Activated CD8-positive, alpha-beta T cell treated with anti-CD3 and anti-CD28 coated beads, Interleukin-2, amount 10 ng/mL, durations not matched to agents 7 days and 5 days (primary cell): ENCODE data around the gene PEAK1. TPM values are rescaled to one million over a fixed set of nuclear protein-coding genes. Genes with fewer than 3 reads are reported as not detected.
A peak's percentile ranks its signal among the peaks of the same experiment; 100 is the strongest.

ENCODE experiments used
- ATAC-seq: fragments of 150-1000 bp; cut with Tn5 transposase; one replicate; pipeline ENCODE4 v1.10.0; 2021; ENCODE audit warnings: moderate library complexity
- CTCF ChIA-PET: fragments of 350-600 bp; sonication (Branson Sonifier 250); formaldehyde crosslinking; loops from one replicate; lab custom pipeline; 2021; ENCODE audit warnings: antibody characterized with exemption; lab: Charles Lee
- POLR2A ChIA-PET: fragments of 350-600 bp; sonication (Branson Sonifier 250); formaldehyde crosslinking; loops from one replicate; lab custom pipeline; 2021; ENCODE audit warnings: antibody characterized with exemption; lab: Charles Lee
- DNase-seq: peaks from one replicate; pipeline ENCODE4 v3.0.0-alpha.2; 2020
- H3K27ac Mint-ChIP-seq: one replicate; pipeline ENCODE4 v1.8.0; 2021; ENCODE audit warnings: mild to moderate bottlenecking, mixed read lengths
- H3K27me3 Mint-ChIP-seq: one replicate; pipeline ENCODE4 v1.8.0; 2021; ENCODE audit warnings: low read depth, mixed read lengths
- H3K36me3 Mint-ChIP-seq: one replicate; pipeline ENCODE4 v1.8.0; 2021; ENCODE audit warnings: low read depth, mixed read lengths
- H3K4me1 Mint-ChIP-seq: one replicate; pipeline ENCODE4 v1.8.0; 2021; ENCODE audit warnings: low read depth, mixed read lengths
- H3K4me3 Mint-ChIP-seq: one replicate; pipeline ENCODE4 v1.8.0; 2021; ENCODE audit warnings: mild to moderate bottlenecking, mixed read lengths
- H3K9me3 Mint-ChIP-seq: one replicate; pipeline ENCODE4 v1.8.0; 2022; ENCODE audit warnings: mixed read lengths; ENCODE audit not compliant: insufficient read depth
- total RNA-seq, 2 experiments: library from RNA; stranded (reverse); gene quantifications; one replicate each; pipeline ENCODE4 v1.2.3, GENCODE V29; 2021

Gene PEAK1
- total RNA-seq, 2 experiments from 2014 or later = 30.4 to 30.7 TPM

GRCh38 chr15:77138167-77138522, 281.8 kb downstream of the PEAK1 start:
- H3K4me3 Mint-ChIP-seq = no peak overlapping the region
- H3K36me3 Mint-ChIP-seq = peaks cover 31% of the 10 kb centered on the region
- H3K4me1 Mint-ChIP-seq = peaks cover 2% of the 10 kb centered on the region
- CTCF ChIA-PET = interaction anchor here (1.2 kb wide), 1 partner anchor 12 kb away, joined by 3 read pairs; no protein-coding TSS in a partner anchor
- DNase-seq (no peak), ATAC-seq (no peak)
- no peak overlapping the region for H3K27ac Mint-ChIP-seq
- no peaks in the 10 kb centered on the region for H3K27me3 Mint-ChIP-seq
- H3K9me3 Mint-ChIP-seq = peaks cover 29% of the 10 kb centered on the region
- POLR2A ChIA-PET = interaction anchor here (0.7 kb wide), 1 partner anchor 409 kb away, joined by 6 read pairs; no protein-coding TSS in a partner anchor

- CTCF ChIA-PET = no interaction called here
Observed at GRCh38 chr15:77135181-77135580, 284.7 kb downstream of the PEAK1 start.

DNA sequence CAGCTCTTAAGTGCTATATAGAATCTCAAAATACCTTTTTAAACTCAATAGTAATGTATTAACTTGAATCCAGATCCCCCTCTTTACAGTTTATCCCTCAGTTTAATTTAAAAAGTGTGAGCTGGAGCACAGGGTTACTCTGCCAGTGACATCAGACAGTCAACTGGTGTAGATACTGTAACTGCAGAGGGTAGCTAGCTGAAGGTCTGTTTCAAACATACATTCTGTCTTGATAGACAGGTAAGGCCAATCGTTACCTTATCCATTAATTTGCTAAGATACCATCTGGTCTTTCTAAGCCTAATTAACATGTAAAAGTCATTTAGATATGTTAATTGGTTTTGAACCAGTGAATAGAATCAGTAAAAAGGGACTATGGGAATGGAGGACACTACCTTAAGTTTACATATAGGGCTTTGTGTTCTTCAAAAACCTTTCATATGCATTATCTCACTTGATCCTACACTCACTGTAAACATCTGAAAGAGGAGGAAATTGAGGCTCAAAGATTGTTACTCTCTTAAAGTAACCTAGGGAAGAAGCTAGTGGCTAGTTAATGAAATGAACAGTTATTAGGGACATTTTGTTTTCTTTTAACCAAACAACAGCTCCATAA, 289.5 kb downstream of the PEAK1 start:
- CTCF ChIA-PET = interaction anchor here (1.0 to 3.0 kb wide), 4 partner anchors 11 to 413 kb away, joined by 3 to 19 read pairs (median 7); no protein-coding TSS in a partner anchor
- DNase-seq (no peak), ATAC-seq (no peak)
- no peaks in the 10 kb centered on the region for H3K27me3 Mint-ChIP-seq
- POLR2A ChIA-PET = no interaction called here
- H3K4me1 Mint-ChIP-seq = peaks cover 2% of the 10 kb centered on the region
- peaks cover 6% of the 10 kb centered on the region for H3K36me3 Mint-ChIP-seq
- no peaks in the 10 kb centered on the region for H3K9me3 Mint-ChIP-seq
- no peak overlapping the region for H3K27ac Mint-ChIP-seq
- no peak overlapping the region for H3K4me3 Mint-ChIP-seq

More at GRCh38 chr15:77135181-77135580, 284.7 kb downstream of the PEAK1 start:
- Mint-ChIP-seq H3K9me3 (peaks cover 15% of the 10 kb centered on the region), H3K27ac (no peak overlapping the region), H3K4me3 (no peak overlapping the region), H3K27me3 (no peaks in the 10 kb centered on the region), H3K4me1 (peaks cover 2% of the 10 kb centered on the region), H3K36me3 (peaks cover 20% of the 10 kb centered on the region)
- no peak for ATAC-seq
- no peak for DNase-seq
- POLR2A ChIA-PET = no interaction called here

DNA sequence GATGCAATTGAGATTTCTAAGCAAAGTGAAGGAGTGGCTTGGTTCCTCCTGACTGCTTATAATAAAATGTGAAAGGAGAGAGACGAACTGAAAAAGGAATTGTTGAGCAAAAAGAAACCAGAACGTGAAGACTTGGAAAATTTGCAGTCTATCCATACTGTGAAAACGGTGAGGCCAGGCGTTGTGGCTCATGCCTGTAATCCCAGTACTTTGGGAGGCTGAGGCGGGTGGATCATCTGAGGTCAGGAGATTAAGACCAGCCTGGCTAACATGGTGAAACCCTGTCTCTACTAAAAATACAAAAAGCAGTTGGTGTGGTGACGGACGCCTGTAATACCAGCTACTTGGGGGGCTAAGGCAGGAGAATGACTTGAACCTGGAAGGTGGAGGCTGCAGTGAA, 292.3 kb downstream of the PEAK1 start:
- Mint-ChIP-seq H3K36me3 (peaks cover 3% of the 10 kb centered on the region), H3K4me3 (no peak overlapping the region)
- CTCF ChIA-PET = no interaction called here

GRCh38 chr15:77126529-77127326, 293.2 kb downstream of the PEAK1 start:
- CTCF ChIA-PET = interaction anchor here (1.1 to 3.0 kb wide), 4 partner anchors 11 to 416 kb away, joined by 3 to 16 read pairs (median 3); no protein-coding TSS in a partner anchor
- H3K4me1 Mint-ChIP-seq = peaks cover 9% of the 10 kb centered on the region
- DNase-seq = no peak
- POLR2A ChIA-PET = no interaction called here
- H3K27ac Mint-ChIP-seq = no peak overlapping the region
- peaks cover 3% of the 10 kb centered on the region for H3K36me3 Mint-ChIP-seq
- no peaks in the 10 kb centered on the region for H3K27me3 Mint-ChIP-seq
- no peak for ATAC-seq
- H3K4me3 Mint-ChIP-seq = no peak overlapping the region
- peaks cover 5% of the 10 kb centered on the region for H3K9me3 Mint-ChIP-seq

More for the DNA sequence above, 292.3 kb downstream of the PEAK1 start:
- Mint-ChIP-seq H3K9me3 (peaks cover 5% of the 10 kb centered on the region), H3K27ac (no peak overlapping the region), H3K4me1 (peaks cover 5% of the 10 kb centered on the region), H3K27me3 (no peaks in the 10 kb centered on the region)
- ATAC-seq = no peak
- no peak for DNase-seq
- POLR2A ChIA-PET = no interaction called here

GRCh38 chr15:77123854-77124253, 296.1 kb downstream of the PEAK1 start:
- Mint-ChIP-seq H3K9me3 (peaks cover 5% of the 10 kb centered on the region), H3K36me3 (no peaks in the 10 kb centered on the region), H3K27me3 (no peaks in the 10 kb centered on the region), H3K4me1 (peaks cover 16% of the 10 kb centered on the region), H3K4me3 (no peak overlapping the region), H3K27ac (no peak overlapping the region)
- CTCF ChIA-PET = interaction anchor here (0.8 to 3.0 kb wide), 3 partner anchors 34 to 419 kb away, joined by 4 to 16 read pairs (median 4); no protein-coding TSS in a partner anchor
- DNase-seq (no peak), ATAC-seq (no peak)
- POLR2A ChIA-PET = no interaction called here

DNA sequence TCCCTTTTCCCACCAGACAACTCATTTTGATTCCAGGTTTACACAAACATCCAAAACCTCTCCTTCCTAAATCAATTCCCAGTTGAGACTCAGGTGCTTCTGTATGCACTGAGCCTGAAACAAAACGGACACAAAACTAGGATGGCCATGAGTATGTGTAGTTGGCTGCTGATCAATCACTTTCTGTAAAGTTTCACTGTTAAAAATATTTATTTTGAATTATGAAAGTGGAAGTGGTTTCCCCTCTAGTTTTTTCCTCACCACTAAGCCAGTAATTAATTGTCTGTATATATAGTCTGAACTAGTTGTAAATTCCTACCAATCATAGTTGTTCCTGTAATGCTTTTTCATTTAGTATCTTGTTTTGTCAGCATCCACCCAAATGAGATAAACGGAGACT, 297.3 kb downstream of the PEAK1 start:
- no peaks in the 10 kb centered on the region for H3K27me3 Mint-ChIP-seq
- H3K9me3 Mint-ChIP-seq = peaks cover 5% of the 10 kb centered on the region
- peaks cover 18% of the 10 kb centered on the region for H3K4me1 Mint-ChIP-seq
- no peak overlapping the region for H3K27ac Mint-ChIP-seq
- no peak overlapping the region for H3K4me3 Mint-ChIP-seq
- no peak for ATAC-seq
- CTCF ChIA-PET = interaction anchor here (2.2 kb wide), 1 partner anchor 421 kb away, joined by 10 read pairs; no protein-coding TSS in a partner anchor
- no peaks in the 10 kb centered on the region for H3K36me3 Mint-ChIP-seq
- POLR2A ChIA-PET = no interaction called here
- no peak for DNase-seq

GRCh38 chr15:77121599-77121998, 298.3 kb downstream of the PEAK1 start:
- ATAC-seq = no peak
- ChIA-PET CTCF (interaction anchor here (2.2 to 4.5 kb wide), 2 partner anchors 60 to 422 kb away, joined by 10 to 55 read pairs; no protein-coding TSS in a partner anchor), POLR2A (no interaction called here)
- Mint-ChIP-seq H3K4me3 (no peak overlapping the region), H3K27ac (no peak overlapping the region), H3K4me1 (peaks cover 18% of the 10 kb centered on the region), H3K9me3 (peaks cover 5% of the 10 kb centered on the region), H3K27me3 (no peaks in the 10 kb centered on the region), H3K36me3 (no peaks in the 10 kb centered on the region)
- no peak for DNase-seq

DNA sequence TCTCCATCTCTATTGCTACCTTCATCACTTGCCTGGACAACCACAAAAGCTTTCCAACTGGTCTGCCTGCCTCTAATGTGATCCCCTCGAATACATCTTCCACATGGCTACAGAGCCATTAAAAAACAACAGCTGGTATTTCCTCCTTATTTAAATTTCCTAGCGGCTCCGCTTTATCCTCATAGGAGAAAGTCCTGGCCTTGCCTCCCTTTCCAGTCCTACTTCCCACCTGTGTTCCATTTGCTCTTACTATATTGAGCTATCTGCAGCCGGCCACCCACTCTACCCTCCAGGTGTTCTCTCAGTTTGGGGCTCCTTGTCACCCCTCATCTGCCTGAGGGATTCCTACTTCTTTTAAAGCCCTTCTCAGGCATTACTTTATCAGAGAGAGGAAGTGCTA, 299.3 kb downstream of the PEAK1 start:
- DNase-seq = no peak
- ChIA-PET POLR2A (interaction anchor here (1.1 kb wide), 1 partner anchor 58 kb away, joined by 3 read pairs; no protein-coding TSS in a partner anchor), CTCF (interaction anchor here (1.9 to 4.5 kb wide), 7 partner anchors 11 to 423 kb away, joined by 5 to 72 read pairs (median 32); no protein-coding TSS in a partner anchor)
- no peaks in the 10 kb centered on the region for H3K27me3 Mint-ChIP-seq
- no peak overlapping the region for H3K27ac Mint-ChIP-seq
- peaks cover 5% of the 10 kb centered on the region for H3K9me3 Mint-ChIP-seq
- H3K36me3 Mint-ChIP-seq = no peaks in the 10 kb centered on the region
- no peak overlapping the region for H3K4me3 Mint-ChIP-seq
- H3K4me1 Mint-ChIP-seq = peaks cover 18% of the 10 kb centered on the region
- ATAC-seq = no peak

DNA sequence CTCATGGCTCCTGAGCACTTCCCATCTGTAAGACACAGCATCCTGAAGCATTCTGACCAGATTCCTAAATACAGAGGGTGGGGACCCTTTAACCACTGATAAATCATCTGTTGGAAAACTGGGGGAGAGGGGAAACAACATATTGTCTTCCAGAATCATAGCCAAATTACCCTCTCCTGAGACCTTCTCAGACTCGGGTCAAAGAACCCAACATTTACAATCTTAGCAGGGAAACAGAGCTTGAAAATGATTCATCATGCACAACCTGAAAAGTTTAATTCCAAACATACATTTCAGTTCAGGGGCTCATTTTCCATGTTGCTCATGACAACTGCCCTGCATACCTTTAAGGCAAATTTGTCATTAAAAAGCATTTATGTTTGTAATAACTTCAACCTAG, 300.5 kb downstream of the PEAK1 start:
- ChIA-PET CTCF (interaction anchor here (0.6 to 4.5 kb wide), 25 partner anchors 12 to 427 kb away, joined by 3 to 72 read pairs (median 7); no protein-coding TSS in a partner anchor), POLR2A (interaction anchor here (0.6 to 1.1 kb wide), 2 partner anchors 60 to 67 kb away, joined by 3 read pairs; no protein-coding TSS in a partner anchor)
- no peak overlapping the region for H3K27ac Mint-ChIP-seq
- DNase-seq (no peak), ATAC-seq (no peak)
- H3K36me3 Mint-ChIP-seq = no peaks in the 10 kb centered on the region
- H3K4me3 Mint-ChIP-seq = no peak overlapping the region
- peaks cover 18% of the 10 kb centered on the region for H3K4me1 Mint-ChIP-seq
- no peaks in the 10 kb centered on the region for H3K27me3 Mint-ChIP-seq
- H3K9me3 Mint-ChIP-seq = no peaks in the 10 kb centered on the region

GRCh38 chr15:77118882-77119321, 301.0 kb downstream of the PEAK1 start:
- ChIA-PET CTCF (interaction anchor here (0.6 to 4.5 kb wide), 27 partner anchors 12 to 428 kb away, joined by 3 to 72 read pairs (median 6); no protein-coding TSS in a partner anchor), POLR2A (no interaction called here)
- DNase-seq = peak; percentile 64
- Mint-ChIP-seq H3K27ac (no peak overlapping the region), H3K36me3 (no peaks in the 10 kb centered on the region), H3K4me3 (no peak overlapping the region), H3K4me1 (peaks cover 18% of the 10 kb centered on the region), H3K27me3 (no peaks in the 10 kb centered on the region), H3K9me3 (no peaks in the 10 kb centered on the region)
- peak; percentile 68 for ATAC-seq
